GM19438 (cell line): ENCODE results near the gene PCSK1N.

Experiments
- ATAC-seq: cut with Tn5 transposase; IDR thresholded peaks from one replicate; pipeline ENCODE4 v1.9.1; 2021; ENCODE audit warnings: low read depth; ENCODE audit not compliant: unreplicated experiment

Gene PCSK1N

GRCh38 chrX:48791063-48791820 is 44.2 kb downstream of the PCSK1N start:
- ATAC-seq, result no peak

- ATAC-seq, result no peak
Measured at GRCh38 chrX:48790477-48790876, 44.9 kb downstream of the PCSK1N start.

DNA sequence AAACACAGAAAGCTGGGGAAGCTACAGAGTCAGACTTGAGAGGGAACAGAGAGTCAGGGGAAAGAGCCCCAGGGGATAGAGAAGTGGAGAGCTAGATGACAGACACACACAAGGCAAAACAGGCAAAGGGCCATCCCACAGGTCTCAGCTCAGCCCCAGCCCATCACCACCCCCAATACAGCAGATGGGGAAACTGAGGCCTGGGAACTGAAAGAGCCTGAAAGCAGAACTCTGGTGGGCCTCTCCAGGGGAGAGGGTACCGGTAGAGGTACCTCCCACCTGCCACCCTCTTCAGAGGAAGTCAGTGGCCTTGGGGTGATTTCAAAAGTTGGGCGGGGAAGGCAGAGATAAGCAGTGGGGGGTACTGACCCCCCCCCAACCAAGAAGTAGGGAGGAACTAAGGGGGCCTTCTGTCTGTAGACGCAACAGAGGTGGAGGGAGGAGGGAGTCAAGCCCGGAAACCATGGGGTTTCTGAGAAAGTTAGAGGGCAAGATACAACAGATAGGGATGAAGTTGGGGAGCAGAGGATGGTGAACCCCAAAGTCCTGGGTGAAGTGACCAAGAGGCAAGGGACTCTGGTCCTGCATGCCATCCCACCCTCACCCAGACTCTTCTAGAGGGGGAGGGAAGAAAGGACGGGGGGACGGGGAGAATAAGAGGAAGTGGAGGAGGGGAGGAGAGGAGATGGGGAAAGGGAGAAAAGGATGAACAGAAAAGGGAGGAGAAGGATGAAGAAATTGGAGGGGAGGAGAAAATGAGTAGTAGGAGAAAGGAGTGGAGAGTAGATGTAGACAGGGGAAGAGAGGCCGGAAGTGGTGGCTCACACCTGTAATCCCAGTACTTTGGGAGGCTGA is 45.8 kb downstream of the PCSK1N start:
- ATAC-seq, result no peak

DNA sequence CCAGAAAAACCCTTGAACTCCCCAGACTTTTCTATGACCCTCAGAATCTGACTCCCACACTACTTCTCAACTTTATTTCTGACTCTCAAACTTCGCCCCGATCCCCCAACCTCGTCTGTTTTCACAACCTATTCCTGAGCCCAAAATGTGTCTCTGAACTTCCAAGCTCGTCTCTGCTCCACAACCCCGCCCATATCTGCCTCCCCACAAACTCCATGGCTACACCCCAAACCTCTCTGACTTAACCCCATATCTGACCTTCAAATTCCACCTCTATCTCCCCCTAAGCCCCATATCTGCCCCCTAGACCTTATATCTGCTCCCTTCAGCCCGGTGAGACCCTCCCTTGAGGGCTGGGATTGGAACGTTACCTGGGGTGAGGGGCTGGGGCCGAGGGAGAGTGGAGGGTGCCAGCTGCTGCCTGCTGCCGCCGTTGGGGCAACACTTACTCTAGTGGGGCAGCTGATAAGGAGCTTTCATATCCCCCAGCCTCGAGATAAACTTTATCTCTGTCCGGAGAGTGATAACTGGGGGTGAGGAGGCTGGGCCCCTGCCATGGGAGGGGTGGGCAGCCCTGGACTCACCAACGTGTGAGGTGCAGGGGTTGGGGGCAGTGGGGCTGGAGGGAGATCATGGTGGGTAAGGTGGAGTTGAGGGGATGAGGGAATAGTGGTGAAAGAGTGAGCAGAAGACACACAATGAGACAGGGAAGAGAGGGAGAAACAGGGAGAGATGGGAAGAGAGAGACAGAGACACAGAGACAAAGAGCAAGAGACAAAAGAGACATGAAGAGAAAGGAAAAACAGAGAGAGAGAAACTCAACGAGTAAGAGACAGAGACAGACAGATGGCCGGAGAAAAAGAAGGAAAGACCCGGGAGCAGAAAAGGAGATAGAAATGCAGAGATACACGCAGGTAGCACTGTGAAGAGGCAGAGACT is 47.6 kb downstream of the PCSK1N start:
- ATAC-seq, result no peak

DNA sequence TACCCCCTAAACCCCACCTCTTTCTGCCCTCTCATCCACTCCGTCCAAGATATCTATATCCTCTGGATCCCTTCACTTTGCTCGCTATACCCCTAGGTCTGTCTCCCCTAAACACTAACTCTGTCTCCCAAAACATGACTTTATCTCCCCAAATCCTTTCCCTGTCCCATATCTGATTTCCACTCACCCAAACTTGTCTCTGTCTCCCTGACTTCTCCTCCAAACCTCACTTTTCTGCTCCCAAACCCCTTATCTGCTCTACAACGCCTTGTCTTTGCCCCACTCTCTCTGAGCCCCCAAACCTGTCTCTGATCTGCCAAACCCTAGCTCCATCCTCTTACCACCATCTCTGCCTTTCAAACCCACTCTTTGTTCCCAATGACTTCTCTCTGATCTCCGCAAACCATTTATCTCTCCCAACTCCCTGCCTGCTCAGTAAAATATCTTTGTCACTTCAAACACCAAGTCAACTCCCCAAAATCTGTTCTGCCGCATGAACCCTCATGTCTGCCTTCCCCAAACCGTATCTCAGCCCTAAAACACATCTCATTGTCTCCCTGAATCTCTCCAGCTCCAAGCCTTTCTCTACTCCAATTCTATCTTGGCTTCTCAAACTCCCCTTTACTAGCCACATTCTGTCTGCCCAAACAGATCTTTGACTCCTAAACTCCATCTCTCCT is 48.4 kb downstream of the PCSK1N start:
- no peak for ATAC-seq

- no peak for ATAC-seq
Measured at GRCh38 chrX:48786341-48786800, 49.0 kb downstream of the PCSK1N start, which contains the start of gene GATA1. Gene GATA1, plus strand, starts transcription at chrX:48786590. Its CDS starts 4,520 bp downstream, at chrX:48791110.

DNA sequence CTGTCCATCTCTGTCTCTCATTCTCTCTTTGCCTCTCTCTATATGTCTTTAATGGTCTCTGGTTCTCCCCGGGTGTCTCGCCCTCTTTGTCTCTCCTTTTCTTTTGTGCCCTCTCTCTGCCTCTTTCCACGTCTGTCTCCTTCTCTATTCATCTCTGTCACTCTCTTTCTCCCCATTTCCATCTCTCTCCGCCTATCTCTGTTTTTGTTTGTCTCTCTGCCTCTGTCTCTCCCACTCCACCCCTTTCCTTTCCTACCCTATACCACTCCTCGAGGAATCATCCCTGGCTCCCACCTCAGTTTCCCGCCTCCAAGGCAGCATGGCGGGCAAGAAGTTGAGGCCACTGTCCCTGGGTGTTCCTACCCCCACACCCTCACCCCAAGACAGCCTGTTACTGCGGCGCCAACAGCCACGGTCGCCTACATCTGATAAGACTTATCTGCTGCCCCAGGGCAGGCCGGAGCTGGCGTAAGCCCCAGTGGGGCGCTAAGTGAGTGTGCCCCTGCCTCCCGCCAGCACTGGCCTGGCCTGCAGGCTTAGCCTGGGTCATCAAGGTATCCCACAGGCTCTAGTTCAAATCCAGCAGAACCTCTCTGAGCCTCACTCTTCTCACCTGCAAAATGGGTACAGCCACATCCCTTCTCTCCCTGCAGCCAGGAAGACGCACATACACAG is 49.7 kb downstream of the PCSK1N start:
- no peak for ATAC-seq

GRCh38 chrX:48785186-48785539 is 50.2 kb downstream of the PCSK1N start:
- no peak for ATAC-seq

GRCh38 chrX:48784726-48785125 is 50.7 kb downstream of the PCSK1N start:
- no peak for ATAC-seq

GRCh38 chrX:48782795-48783194 is 52.6 kb downstream of the PCSK1N start:
- ATAC-seq, result no peak

GRCh38 chrX:48782216-48782615 is 53.2 kb downstream of the PCSK1N start:
- no peak for ATAC-seq

DNA sequence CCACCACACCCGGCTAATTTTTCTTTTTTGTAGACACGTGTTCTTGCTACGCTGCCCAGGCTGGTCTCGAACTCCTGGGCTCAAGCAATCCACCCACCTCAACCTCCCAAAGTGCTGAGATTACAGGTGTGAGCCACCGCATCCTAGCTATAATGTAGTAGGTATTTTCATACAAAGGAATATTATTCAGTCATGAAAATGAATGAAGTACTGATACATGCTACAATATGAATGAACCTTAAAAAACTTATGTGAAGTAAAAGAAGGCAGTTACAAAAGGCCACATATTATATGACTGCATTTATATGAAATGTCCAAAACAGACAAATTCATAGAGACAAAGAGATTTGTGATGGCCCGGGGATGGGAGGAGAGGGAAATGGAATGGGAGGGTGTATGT is 53.7 kb downstream of the PCSK1N start:
- ATAC-seq, result no peak
